HG03196 (cell line): Measurements from ENCODE around the gene GPAT3.
"Not testable (repeated sequence)": the region's sequence is repeated elsewhere in the genome, so short reads cannot be mapped to it uniquely, and the experiment has no call there.

Experiments
- ATAC-seq: cut with Tn5 transposase; IDR thresholded peaks from one replicate; pipeline ENCODE4 v1.9.1; 2021; ENCODE audit not compliant: unreplicated experiment

The GPAT3 gene

GRCh38 chr4:83548151-83548905 is 12.4 kb downstream of the GPAT3 start:
- ATAC-seq: peak; percentile 89

- no peak for ATAC-seq
Measured at GRCh38 chr4:83552083-83552482, 16.2 kb downstream of the GPAT3 start.

GRCh38 chr4:83552924-83553323 is 17.0 kb downstream of the GPAT3 start:
- peak; percentile 77 for ATAC-seq

GRCh38 chr4:83556006-83556707 is 20.2 kb downstream of the GPAT3 start:
- ATAC-seq: no peak

- no peak for ATAC-seq
Measured at GRCh38 chr4:83556816-83557215, 20.9 kb downstream of the GPAT3 start.

- no peak for ATAC-seq
Measured at GRCh38 chr4:83558059-83558653, 22.2 kb downstream of the GPAT3 start.

- no peak for ATAC-seq
Measured at GRCh38 chr4:83558680-83559079, 22.8 kb downstream of the GPAT3 start.

- no peak for ATAC-seq
Measured at GRCh38 chr4:83560523-83560922, 24.6 kb downstream of the GPAT3 start.

- ATAC-seq: no peak
Measured at GRCh38 chr4:83561381-83561780, 25.5 kb downstream of the GPAT3 start.

- ATAC-seq: no peak
Measured at GRCh38 chr4:83563998-83564397, 28.1 kb downstream of the GPAT3 start.

- no peak for ATAC-seq
Measured at GRCh38 chr4:83568062-83568461, 32.2 kb downstream of the GPAT3 start.

- no peak for ATAC-seq
Measured at GRCh38 chr4:83569429-83569828, 33.5 kb downstream of the GPAT3 start.

- ATAC-seq: no peak
Measured at GRCh38 chr4:83569987-83570386, 34.1 kb downstream of the GPAT3 start.

- ATAC-seq: no peak
Measured at GRCh38 chr4:83572848-83573247, 36.9 kb downstream of the GPAT3 start.

- no peak for ATAC-seq
Measured at GRCh38 chr4:83574247-83574646, 38.3 kb downstream of the GPAT3 start.

GRCh38 chr4:83576237-83576636 is 40.3 kb downstream of the GPAT3 start:
- not testable (repeated sequence) for ATAC-seq

GRCh38 chr4:83581411-83582288 is 45.7 kb downstream of the GPAT3 start:
- ATAC-seq: peak; percentile 69

GRCh38 chr4:83582289-83582785 is 46.4 kb downstream of the GPAT3 start:
- ATAC-seq: peak; percentile 70

- ATAC-seq: no peak
Measured at GRCh38 chr4:83585982-83586508, 50.1 kb downstream of the GPAT3 start.

- ATAC-seq: no peak
Measured at GRCh38 chr4:83589279-83589678, 53.4 kb downstream of the GPAT3 start.

GRCh38 chr4:83591056-83591455 is 55.1 kb downstream of the GPAT3 start:
- ATAC-seq: no peak
